Measurements from ENCODE around the gene NTNG1. TPM values are rescaled to one million over a fixed set of nuclear protein-coding genes. Genes with fewer than 3 reads are reported as not detected.

NTNG1 gene
- total RNA-seq, 1 donor from 2014 or later: 8.1 TPM

- DNase-seq (ENCODE audit: low read depth) (no peak), FAIRE-seq (no peak)
- Histone ChIP-seq H3K4me2 (ENCODE audit: low read length) (no peak overlapping the region), H3K36me3 (ENCODE audit: insufficient read depth, low read length) (no peaks in the 10 kb centered on the region), H3K27me3 (ENCODE audit: insufficient read depth, low read length) (no peaks in the 10 kb centered on the region), H4K20me1 (ENCODE audit: insufficient read depth, low read length) (no peaks in the 10 kb centered on the region), H3K27ac (ENCODE audit: low read depth, low read length) (no peak overlapping the region), H3K9ac (ENCODE audit: low read length) (no peak overlapping the region), H3K9me3 (ENCODE audit: insufficient read depth, low read depth, low read length) (no peaks in the 10 kb centered on the region), H3K4me3 (ENCODE audit: insufficient read depth, low read depth, low read length) (no peak overlapping the region), H3K4me1 (ENCODE audit: insufficient read depth, low read length) (no peaks in the 10 kb centered on the region), H3K79me2 (ENCODE audit: insufficient read depth, low read length) (no peaks in the 10 kb centered on the region), H2AFZ (ENCODE audit: low read depth, low read length) (no peak overlapping the region)
- Mint-ChIP-seq H3K9me3 (ENCODE audit: unreplicated experiment) (no peaks in the 10 kb centered on the region), H3K27me3 (ENCODE audit: low read depth, unreplicated experiment) (no peaks in the 10 kb centered on the region), H3K4me1 (ENCODE audit: low read depth, unreplicated experiment) (peaks cover 3% of the 10 kb centered on the region), H3K27ac (ENCODE audit: unreplicated experiment) (no peak overlapping the region), H3K4me3 (ENCODE audit: unreplicated experiment) (no peak overlapping the region), H3K36me3 (ENCODE audit: low read depth, unreplicated experiment) (no peaks in the 10 kb centered on the region)
- no peak for TF ChIP-seq EZH2 (IDR thresholded peaks at IDR 0.05; ENCODE audit: insufficient read depth, low read length)
- TF ChIP-seq CTCF (IDR thresholded peaks at IDR 0.05; ENCODE audit: insufficient read depth, low read depth, low read length): no peak
These were observed 319.2 kb downstream of the NTNG1 start for GRCh38 chr1:107460035-107460434.

GRCh38 chr1:107464827-107465226, 324.0 kb downstream of the NTNG1 start:
- H3K4me2 ChIP-seq (ENCODE audit: low read length): no peak overlapping the region
- no peaks in the 10 kb centered on the region for H3K4me1 ChIP-seq (ENCODE audit: insufficient read depth, low read length)
- no peaks in the 10 kb centered on the region for H3K9me3 ChIP-seq (ENCODE audit: insufficient read depth, low read depth, low read length)
- Mint-ChIP-seq H3K27me3 (ENCODE audit: low read depth, unreplicated experiment) (no peaks in the 10 kb centered on the region), H3K4me3 (ENCODE audit: unreplicated experiment) (no peak overlapping the region), H3K4me1 (ENCODE audit: low read depth, unreplicated experiment) (no peaks in the 10 kb centered on the region), H3K36me3 (ENCODE audit: low read depth, unreplicated experiment) (no peaks in the 10 kb centered on the region), H3K27ac (ENCODE audit: unreplicated experiment) (no peak overlapping the region), H3K9me3 (ENCODE audit: unreplicated experiment) (no peaks in the 10 kb centered on the region)
- no peak overlapping the region for H3K4me3 ChIP-seq (ENCODE audit: insufficient read depth, low read depth, low read length)
- H4K20me1 ChIP-seq (ENCODE audit: insufficient read depth, low read length): no peaks in the 10 kb centered on the region
- no peaks in the 10 kb centered on the region for H3K79me2 ChIP-seq (ENCODE audit: insufficient read depth, low read length)
- DNase-seq (ENCODE audit: low read depth) (no peak), FAIRE-seq (no peak)
- no peak overlapping the region for H3K9ac ChIP-seq (ENCODE audit: low read length)
- H3K36me3 ChIP-seq (ENCODE audit: insufficient read depth, low read length): no peaks in the 10 kb centered on the region
- no peak overlapping the region for H3K27ac ChIP-seq (ENCODE audit: low read depth, low read length)
- H3K27me3 ChIP-seq (ENCODE audit: insufficient read depth, low read length): no peaks in the 10 kb centered on the region
- H2AFZ ChIP-seq (ENCODE audit: low read depth, low read length): no peak overlapping the region
- TF ChIP-seq EZH2 (IDR thresholded peaks at IDR 0.05; ENCODE audit: insufficient read depth, low read length) (no peak), CTCF (IDR thresholded peaks at IDR 0.05; ENCODE audit: insufficient read depth, low read depth, low read length) (no peak)

GRCh38 chr1:107467286-107467685, 326.4 kb downstream of the NTNG1 start:
- Histone ChIP-seq H3K9ac (ENCODE audit: low read length) (no peak overlapping the region), H3K27me3 (ENCODE audit: insufficient read depth, low read length) (no peaks in the 10 kb centered on the region), H3K36me3 (ENCODE audit: insufficient read depth, low read length) (no peaks in the 10 kb centered on the region), H3K79me2 (ENCODE audit: insufficient read depth, low read length) (no peaks in the 10 kb centered on the region), H4K20me1 (ENCODE audit: insufficient read depth, low read length) (no peaks in the 10 kb centered on the region), H3K4me2 (ENCODE audit: low read length) (no peak overlapping the region), H3K27ac (ENCODE audit: low read depth, low read length) (no peak overlapping the region), H3K4me1 (ENCODE audit: insufficient read depth, low read length) (no peaks in the 10 kb centered on the region), H2AFZ (ENCODE audit: low read depth, low read length) (no peak overlapping the region), H3K4me3 (ENCODE audit: insufficient read depth, low read depth, low read length) (no peak overlapping the region), H3K9me3 (ENCODE audit: insufficient read depth, low read depth, low read length) (no peaks in the 10 kb centered on the region)
- peak; percentile 22 for DNase-seq (ENCODE audit: low read depth)
- Mint-ChIP-seq H3K36me3 (ENCODE audit: low read depth, unreplicated experiment) (no peaks in the 10 kb centered on the region), H3K4me3 (ENCODE audit: unreplicated experiment) (no peak overlapping the region), H3K27ac (ENCODE audit: unreplicated experiment) (no peak overlapping the region), H3K4me1 (ENCODE audit: low read depth, unreplicated experiment) (no peaks in the 10 kb centered on the region), H3K27me3 (ENCODE audit: low read depth, unreplicated experiment) (no peaks in the 10 kb centered on the region), H3K9me3 (ENCODE audit: unreplicated experiment) (no peaks in the 10 kb centered on the region)
- TF ChIP-seq EZH2 (IDR thresholded peaks at IDR 0.05; ENCODE audit: insufficient read depth, low read length) (no peak), CTCF (IDR thresholded peaks at IDR 0.05; ENCODE audit: insufficient read depth, low read depth, low read length) (no peak)
- FAIRE-seq: no peak
